ENCODE measurements around the gene TIAM1. TPM values are rescaled to one million over a fixed set of nuclear protein-coding genes. Genes with fewer than 3 reads are reported as not detected.

Gene TIAM1
- total and polyA plus RNA-seq, 2 of the 8 experiments (the other 6 are each of a cell fraction or from before 2014, with no cell fraction given) = 10.1 to 30.7 TPM

DNA sequence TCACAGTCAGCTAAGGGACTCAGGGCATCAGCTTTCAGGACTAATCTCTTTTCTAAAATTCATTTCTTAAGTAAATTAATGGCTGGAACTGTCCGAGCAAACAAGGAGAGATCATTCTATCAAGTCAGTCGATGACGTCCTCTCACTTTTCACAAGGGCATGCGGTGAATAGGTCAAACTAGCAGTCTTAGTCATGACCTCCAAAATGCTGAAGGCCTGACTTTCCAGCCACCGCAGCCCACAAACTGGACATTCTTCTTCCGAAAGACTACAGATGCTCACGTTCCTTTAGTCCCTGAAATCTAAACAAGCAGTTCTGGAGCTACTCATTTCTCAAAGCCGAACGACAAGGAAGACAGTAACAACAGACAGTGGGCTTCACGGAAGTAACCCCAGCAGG lies 127.9 kb downstream of the TIAM1 start (continued):
- TF ChIP-seq, protein P1, sequence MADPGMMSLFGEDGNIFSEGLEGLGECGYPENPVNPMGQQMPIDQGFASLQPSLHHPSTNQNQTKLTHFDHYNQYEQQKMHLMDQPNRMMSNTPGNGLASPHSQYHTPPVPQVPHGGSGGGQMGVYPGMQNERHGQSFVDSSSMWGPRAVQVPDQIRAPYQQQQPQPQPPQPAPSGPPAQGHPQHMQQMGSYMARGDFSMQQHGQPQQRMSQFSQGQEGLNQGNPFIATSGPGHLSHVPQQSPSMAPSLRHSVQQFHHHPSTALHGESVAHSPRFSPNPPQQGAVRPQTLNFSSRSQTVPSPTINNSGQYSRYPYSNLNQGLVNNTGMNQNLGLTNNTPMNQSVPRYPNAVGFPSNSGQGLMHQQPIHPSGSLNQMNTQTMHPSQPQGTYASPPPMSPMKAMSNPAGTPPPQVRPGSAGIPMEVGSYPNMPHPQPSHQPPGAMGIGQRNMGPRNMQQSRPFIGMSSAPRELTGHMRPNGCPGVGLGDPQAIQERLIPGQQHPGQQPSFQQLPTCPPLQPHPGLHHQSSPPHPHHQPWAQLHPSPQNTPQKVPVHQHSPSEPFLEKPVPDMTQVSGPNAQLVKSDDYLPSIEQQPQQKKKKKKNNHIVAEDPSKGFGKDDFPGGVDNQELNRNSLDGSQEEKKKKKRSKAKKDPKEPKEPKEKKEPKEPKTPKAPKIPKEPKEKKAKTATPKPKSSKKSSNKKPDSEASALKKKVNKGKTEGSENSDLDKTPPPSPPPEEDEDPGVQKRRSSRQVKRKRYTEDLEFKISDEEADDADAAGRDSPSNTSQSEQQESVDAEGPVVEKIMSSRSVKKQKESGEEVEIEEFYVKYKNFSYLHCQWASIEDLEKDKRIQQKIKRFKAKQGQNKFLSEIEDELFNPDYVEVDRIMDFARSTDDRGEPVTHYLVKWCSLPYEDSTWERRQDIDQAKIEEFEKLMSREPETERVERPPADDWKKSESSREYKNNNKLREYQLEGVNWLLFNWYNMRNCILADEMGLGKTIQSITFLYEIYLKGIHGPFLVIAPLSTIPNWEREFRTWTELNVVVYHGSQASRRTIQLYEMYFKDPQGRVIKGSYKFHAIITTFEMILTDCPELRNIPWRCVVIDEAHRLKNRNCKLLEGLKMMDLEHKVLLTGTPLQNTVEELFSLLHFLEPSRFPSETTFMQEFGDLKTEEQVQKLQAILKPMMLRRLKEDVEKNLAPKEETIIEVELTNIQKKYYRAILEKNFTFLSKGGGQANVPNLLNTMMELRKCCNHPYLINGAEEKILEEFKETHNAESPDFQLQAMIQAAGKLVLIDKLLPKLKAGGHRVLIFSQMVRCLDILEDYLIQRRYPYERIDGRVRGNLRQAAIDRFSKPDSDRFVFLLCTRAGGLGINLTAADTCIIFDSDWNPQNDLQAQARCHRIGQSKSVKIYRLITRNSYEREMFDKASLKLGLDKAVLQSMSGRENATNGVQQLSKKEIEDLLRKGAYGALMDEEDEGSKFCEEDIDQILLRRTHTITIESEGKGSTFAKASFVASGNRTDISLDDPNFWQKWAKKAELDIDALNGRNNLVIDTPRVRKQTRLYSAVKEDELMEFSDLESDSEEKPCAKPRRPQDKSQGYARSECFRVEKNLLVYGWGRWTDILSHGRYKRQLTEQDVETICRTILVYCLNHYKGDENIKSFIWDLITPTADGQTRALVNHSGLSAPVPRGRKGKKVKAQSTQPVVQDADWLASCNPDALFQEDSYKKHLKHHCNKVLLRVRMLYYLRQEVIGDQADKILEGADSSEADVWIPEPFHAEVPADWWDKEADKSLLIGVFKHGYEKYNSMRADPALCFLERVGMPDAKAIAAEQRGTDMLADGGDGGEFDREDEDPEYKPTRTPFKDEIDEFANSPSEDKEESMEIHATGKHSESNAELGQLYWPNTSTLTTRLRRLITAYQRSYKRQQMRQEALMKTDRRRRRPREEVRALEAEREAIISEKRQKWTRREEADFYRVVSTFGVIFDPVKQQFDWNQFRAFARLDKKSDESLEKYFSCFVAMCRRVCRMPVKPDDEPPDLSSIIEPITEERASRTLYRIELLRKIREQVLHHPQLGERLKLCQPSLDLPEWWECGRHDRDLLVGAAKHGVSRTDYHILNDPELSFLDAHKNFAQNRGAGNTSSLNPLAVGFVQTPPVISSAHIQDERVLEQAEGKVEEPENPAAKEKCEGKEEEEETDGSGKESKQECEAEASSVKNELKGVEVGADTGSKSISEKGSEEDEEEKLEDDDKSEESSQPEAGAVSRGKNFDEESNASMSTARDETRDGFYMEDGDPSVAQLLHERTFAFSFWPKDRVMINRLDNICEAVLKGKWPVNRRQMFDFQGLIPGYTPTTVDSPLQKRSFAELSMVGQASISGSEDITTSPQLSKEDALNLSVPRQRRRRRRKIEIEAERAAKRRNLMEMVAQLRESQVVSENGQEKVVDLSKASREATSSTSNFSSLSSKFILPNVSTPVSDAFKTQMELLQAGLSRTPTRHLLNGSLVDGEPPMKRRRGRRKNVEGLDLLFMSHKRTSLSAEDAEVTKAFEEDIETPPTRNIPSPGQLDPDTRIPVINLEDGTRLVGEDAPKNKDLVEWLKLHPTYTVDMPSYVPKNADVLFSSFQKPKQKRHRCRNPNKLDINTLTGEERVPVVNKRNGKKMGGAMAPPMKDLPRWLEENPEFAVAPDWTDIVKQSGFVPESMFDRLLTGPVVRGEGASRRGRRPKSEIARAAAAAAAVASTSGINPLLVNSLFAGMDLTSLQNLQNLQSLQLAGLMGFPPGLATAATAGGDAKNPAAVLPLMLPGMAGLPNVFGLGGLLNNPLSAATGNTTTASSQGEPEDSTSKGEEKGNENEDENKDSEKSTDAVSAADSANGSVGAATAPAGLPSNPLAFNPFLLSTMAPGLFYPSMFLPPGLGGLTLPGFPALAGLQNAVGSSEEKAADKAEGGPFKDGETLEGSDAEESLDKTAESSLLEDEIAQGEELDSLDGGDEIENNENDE (IDR thresholded peaks at IDR 0.05; ENCODE audit: insufficient replicate concordance, low read length) = no peak
- TF ChIP-seq BCL11A (IDR thresholded peaks at IDR 0.05; ENCODE audit: low read depth in 2 of 2, low read length in 2 of 2) (no peak), CBX5 (IDR thresholded peaks at IDR 0.05; ENCODE audit: low read depth, low read length) (no peak), JUN (IDR thresholded peaks at IDR 0.05; ENCODE audit: low read depth, low read length) (no peak)
